Activated CD4-positive, alpha-beta T cell treated with anti-CD3 and anti-CD28 coated beads for 36 hours (primary cell): Measurements from ENCODE around the gene PACSIN2. TPM values are rescaled to one million over a fixed set of nuclear protein-coding genes. Genes with fewer than 3 reads are reported as not detected.

Source experiments
- ATAC-seq: fragments of 200-7000 bp; cut with Tn5 transposase; one replicate; pipeline ENCODE4 v1.10.0; 2021; ENCODE audit warnings: mild to moderate bottlenecking, moderate library complexity
- CTCF ChIA-PET: fragments of 350-600 bp; sonication (Branson Sonifier 250); formaldehyde crosslinking; loops from one replicate; lab custom pipeline; 2021; ENCODE audit warnings: antibody characterized with exemption; lab: Charles Lee
- POLR2A ChIA-PET: fragments of 350-600 bp; sonication (Branson Sonifier 250); formaldehyde crosslinking; loops from one replicate; lab custom pipeline; 2021; ENCODE audit warnings: antibody characterized with exemption, inconsistent platforms; lab: Charles Lee
- DNase-seq: peaks from one replicate; pipeline ENCODE4 v3.0.0-alpha.2; 2020
- H3K27ac Mint-ChIP-seq: one replicate; pipeline ENCODE4 v1.8.0; 2021; ENCODE audit warnings: mixed read lengths
- H3K27me3 Mint-ChIP-seq: one replicate; pipeline ENCODE4 v1.8.0; 2021; ENCODE audit warnings: mixed read lengths
- H3K36me3 Mint-ChIP-seq: one replicate; pipeline ENCODE4 v1.8.0; 2021; ENCODE audit warnings: low read depth, mixed read lengths
- H3K4me1 Mint-ChIP-seq: one replicate; pipeline ENCODE4 v1.8.0; 2021; ENCODE audit warnings: mixed read lengths
- H3K4me3 Mint-ChIP-seq: one replicate; pipeline ENCODE4 v1.8.0; 2021; ENCODE audit warnings: mild to moderate bottlenecking, moderate library complexity, mixed read lengths
- H3K9me3 Mint-ChIP-seq: one replicate; pipeline ENCODE4 v1.8.0; 2021; ENCODE audit warnings: low read depth, mixed read lengths
- intact Hi-C, 2 experiments: fragments of 100-400 bp; cut with DNase I in 1 of 2; cut with micrococcal nuclease in 1 of 2; formaldehyde crosslinking; loops; one replicate each; pipeline versions ENCODE4 v1.14.2 to v1.15.1; 2022 to 2024; cut with DNase I, micrococcal nuclease
- total RNA-seq, 2 experiments: library from RNA; stranded (reverse); gene quantifications; one replicate each; pipeline ENCODE4 v1.2.3, GENCODE V29; 2021

PACSIN2 gene
- total RNA-seq, 2 experiments from 2014 or later: 27.9 to 28.1 TPM

- peaks cover 68% of the 10 kb centered on the region for H3K4me1 Mint-ChIP-seq
- no peaks in the 10 kb centered on the region for H3K36me3 Mint-ChIP-seq
- DNase-seq (peak; percentile 49), ATAC-seq (peak; percentile 57)
- ChIA-PET CTCF (no interaction called here), POLR2A (interaction anchor here (0.6 kb wide), 2 partner anchors 14 to 74 kb away, joined by 3 read pairs; no protein-coding TSS in a partner anchor)
- peak overlapping the region; percentile 60 for H3K27ac Mint-ChIP-seq
- intact Hi-C loops: no loop called here
- H3K4me3 Mint-ChIP-seq: peak overlapping the region; percentile 35
- H3K27me3 Mint-ChIP-seq: no peaks in the 10 kb centered on the region
- no peaks in the 10 kb centered on the region for H3K9me3 Mint-ChIP-seq
Measured at GRCh38 chr22:42933485-42934091, 81.4 kb downstream of the PACSIN2 start.

- ATAC-seq (no peak), DNase-seq (no peak)
- Mint-ChIP-seq H3K27ac (peak overlapping the region; percentile 60), H3K4me3 (peak overlapping the region; percentile 35), H3K4me1 (peaks cover 65% of the 10 kb centered on the region), H3K36me3 (no peaks in the 10 kb centered on the region), H3K9me3 (no peaks in the 10 kb centered on the region), H3K27me3 (no peaks in the 10 kb centered on the region)
- ChIA-PET POLR2A (no interaction called here), CTCF (no interaction called here)
- intact Hi-C loops: no loop called here
Measured at GRCh38 chr22:42932857-42933484, 82.0 kb downstream of the PACSIN2 start.

- Mint-ChIP-seq H3K9me3 (no peaks in the 10 kb centered on the region), H3K27me3 (no peaks in the 10 kb centered on the region), H3K4me3 (no peak overlapping the region), H3K27ac (peak overlapping the region; percentile 24), H3K36me3 (no peaks in the 10 kb centered on the region), H3K4me1 (peaks cover 58% of the 10 kb centered on the region)
- CTCF ChIA-PET: no interaction called here
- POLR2A ChIA-PET: no interaction called here
- ATAC-seq: no peak
- intact Hi-C loops: no loop called here
- DNase-seq: no peak
Measured at GRCh38 chr22:42932197-42932519, 82.8 kb downstream of the PACSIN2 start.

DNA sequence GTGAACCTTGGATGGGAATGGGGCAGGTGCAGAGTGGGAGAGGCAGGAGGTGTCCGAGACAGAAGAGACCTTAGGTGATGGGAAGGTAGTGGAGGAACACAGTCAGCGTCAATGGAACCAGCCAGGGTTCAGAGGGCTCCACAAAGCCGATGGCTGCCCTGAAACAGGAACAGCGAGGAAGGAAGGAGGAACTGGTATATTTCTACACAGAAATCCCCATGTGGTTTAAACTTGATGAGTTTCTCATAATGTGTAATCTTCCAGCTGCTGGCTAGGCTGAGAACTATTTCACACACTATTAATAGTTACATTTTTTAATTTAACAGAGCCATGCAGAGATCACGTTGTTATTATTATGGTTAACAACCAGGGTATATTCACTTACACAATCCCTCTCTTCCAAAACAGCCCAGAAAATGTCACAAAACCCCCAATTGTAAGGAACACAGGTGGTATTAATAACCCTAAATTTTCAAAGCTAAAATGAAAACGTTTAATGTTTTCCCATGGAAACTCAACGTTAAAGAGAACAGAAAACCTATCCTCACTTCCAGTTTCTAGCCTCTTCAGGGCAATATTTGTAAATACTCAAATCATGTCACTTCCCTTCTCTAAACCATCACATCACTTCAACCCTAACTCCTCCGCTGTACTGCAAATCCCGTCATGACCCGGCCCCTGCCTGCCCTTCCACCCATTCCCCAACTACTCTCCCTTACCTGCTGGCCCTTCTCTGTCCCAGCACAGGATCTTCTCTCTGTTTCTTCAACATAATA, 83.3 kb downstream of the PACSIN2 start:
- Mint-ChIP-seq H3K27me3 (no peaks in the 10 kb centered on the region), H3K27ac (peak overlapping the region; percentile 49), H3K9me3 (no peaks in the 10 kb centered on the region), H3K4me3 (no peak overlapping the region), H3K36me3 (no peaks in the 10 kb centered on the region), H3K4me1 (peaks cover 59% of the 10 kb centered on the region)
- CTCF ChIA-PET: interaction anchor here (0.7 to 1.3 kb wide), 3 partner anchors 39 to 129 kb away, joined by 3 to 4 read pairs (median 4); no protein-coding TSS in a partner anchor
- intact Hi-C loops: no loop called here
- ATAC-seq (no peak), DNase-seq (no peak)
- POLR2A ChIA-PET: no interaction called here

DNA sequence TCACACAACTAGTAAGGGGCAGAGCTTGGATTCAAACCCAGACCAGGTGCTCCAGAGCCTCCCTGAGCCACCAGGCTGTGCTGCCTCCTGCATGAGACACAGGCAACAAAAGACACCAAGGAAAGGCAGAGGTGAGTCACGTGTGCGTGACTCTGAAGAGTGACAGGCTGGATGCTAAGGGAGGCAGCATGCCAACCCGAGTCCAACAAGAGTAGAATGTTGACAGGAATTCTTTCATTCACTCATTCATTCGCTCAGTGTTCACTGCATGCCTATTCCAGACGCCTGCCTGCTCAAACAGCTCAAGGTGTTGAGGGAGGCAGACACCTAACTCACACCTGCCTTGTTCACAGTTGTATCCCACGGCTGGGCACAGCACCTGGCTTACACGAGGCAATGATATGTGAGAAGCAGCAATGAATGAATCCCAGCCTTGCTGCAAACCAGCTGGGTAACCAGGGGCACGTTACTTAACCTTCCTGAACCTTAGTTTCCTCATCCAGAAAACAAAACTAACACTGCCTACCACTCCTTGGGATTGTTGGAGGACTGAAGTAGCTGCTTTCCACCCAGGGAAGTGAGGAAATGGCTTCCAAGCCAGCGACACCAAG, 84.0 kb downstream of the PACSIN2 start:
- CTCF ChIA-PET: interaction anchor here (0.6 to 1.3 kb wide), 4 partner anchors 38 to 130 kb away, joined by 3 to 4 read pairs (median 4); no protein-coding TSS in a partner anchor
- peaks cover 64% of the 10 kb centered on the region for H3K4me1 Mint-ChIP-seq
- intact Hi-C loops: no loop called here
- peak overlapping the region; percentile 49 for H3K27ac Mint-ChIP-seq
- POLR2A ChIA-PET: no interaction called here
- no peak overlapping the region for H3K4me3 Mint-ChIP-seq
- H3K36me3 Mint-ChIP-seq: no peaks in the 10 kb centered on the region
- H3K9me3 Mint-ChIP-seq: no peaks in the 10 kb centered on the region
- ATAC-seq: peak; percentile 68
- H3K27me3 Mint-ChIP-seq: no peaks in the 10 kb centered on the region
- DNase-seq: peak; percentile 58

DNA sequence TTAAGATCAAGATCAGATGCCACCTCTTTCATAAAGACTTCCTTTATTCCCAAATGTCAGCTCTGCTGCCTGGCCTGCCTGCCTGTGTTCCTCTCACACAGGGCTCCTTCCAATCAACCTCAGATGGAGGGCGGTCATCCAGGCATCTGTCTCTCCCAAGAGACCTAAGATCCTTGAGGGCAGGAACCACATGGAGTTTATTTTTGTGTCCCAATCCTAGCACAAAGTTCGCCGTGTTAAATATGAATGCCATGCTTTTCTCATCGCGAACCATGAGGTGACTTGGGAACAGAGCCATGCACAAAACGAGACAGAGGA, 85.2 kb downstream of the PACSIN2 start:
- ChIA-PET CTCF (interaction anchor here (1.3 kb wide), 1 partner anchor 104 kb away, joined by 4 read pairs; no protein-coding TSS in a partner anchor), POLR2A (no interaction called here)
- Mint-ChIP-seq H3K27ac (no peak overlapping the region), H3K9me3 (no peaks in the 10 kb centered on the region), H3K36me3 (no peaks in the 10 kb centered on the region), H3K4me1 (peaks cover 66% of the 10 kb centered on the region), H3K27me3 (no peaks in the 10 kb centered on the region), H3K4me3 (no peak overlapping the region)
- DNase-seq (no peak), ATAC-seq (no peak)
- intact Hi-C loops: no loop called here

DNA sequence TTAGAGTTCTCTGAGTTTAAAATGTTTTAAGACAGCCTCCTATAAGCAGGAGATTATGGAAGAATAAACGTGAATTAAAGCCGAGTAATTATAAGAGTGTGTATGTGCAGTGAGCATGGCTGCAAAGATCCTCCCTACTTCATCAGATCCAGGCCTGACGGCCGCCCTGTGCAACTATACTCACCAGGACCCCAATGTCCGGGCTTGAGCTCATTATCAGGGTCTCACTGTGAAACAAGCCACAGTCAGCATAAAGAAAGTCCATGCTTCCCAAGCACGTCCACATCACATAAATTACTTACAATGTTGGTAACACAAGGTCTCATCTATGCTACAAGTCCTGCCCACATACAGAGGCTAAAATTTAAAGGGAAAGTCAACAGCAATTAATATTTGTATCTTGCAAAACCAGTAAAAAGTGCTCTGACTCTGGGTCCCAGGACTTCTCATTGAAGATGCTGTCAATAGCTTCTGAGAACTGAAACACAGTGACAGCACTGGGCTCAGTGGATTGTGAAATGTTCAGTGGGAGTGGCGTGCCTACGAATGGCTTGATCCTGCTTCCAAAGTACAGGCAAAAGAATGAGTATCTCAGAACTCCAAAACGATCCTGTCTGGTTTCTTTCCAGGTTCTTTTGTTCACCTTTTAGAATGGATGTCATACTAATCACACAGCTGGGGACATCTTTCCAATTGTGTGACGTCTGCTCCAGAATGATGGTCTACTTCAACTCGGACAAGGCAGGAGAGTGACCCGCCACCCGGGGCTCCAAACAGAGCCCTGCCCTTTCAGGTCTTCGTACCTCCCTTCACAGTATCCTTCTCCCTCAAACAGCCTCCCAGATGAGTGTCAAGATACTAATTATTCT, 85.7 kb downstream of the PACSIN2 start:
- H3K4me1 Mint-ChIP-seq: peaks cover 64% of the 10 kb centered on the region
- ATAC-seq: no peak
- H3K27ac Mint-ChIP-seq: no peak overlapping the region
- ChIA-PET POLR2A (no interaction called here), CTCF (interaction anchor here (1.3 to 1.5 kb wide), 2 partner anchors 11 to 105 kb away, joined by 3 to 4 read pairs; no protein-coding TSS in a partner anchor)
- intact Hi-C loops: no loop called here
- no peaks in the 10 kb centered on the region for H3K36me3 Mint-ChIP-seq
- no peaks in the 10 kb centered on the region for H3K27me3 Mint-ChIP-seq
- H3K4me3 Mint-ChIP-seq: no peak overlapping the region
- DNase-seq: no peak
- no peaks in the 10 kb centered on the region for H3K9me3 Mint-ChIP-seq

DNA sequence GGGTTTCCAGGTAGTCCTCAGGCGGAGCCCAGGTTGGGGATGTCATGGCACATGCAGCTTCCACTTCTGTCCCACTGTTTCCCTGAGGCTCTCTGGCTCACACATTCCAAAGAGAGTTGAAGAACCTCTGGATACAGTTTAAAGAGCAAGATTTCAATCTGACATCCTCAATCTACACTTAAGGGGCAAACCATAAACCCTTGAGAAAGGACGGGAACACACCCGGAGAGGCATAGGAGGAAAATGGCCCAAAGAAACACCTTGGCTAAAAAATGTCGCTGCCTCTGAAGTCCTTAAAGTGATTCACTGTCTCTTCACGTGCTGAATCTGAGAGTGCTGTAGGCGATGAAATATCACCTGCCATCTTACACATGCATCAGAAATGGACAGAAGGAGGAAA, 87.0 kb downstream of the PACSIN2 start:
- ChIA-PET CTCF (interaction anchor here (0.7 to 1.5 kb wide), 2 partner anchors 10 to 211 kb away, joined by 3 read pairs; no protein-coding TSS in a partner anchor), POLR2A (no interaction called here)
- no peak overlapping the region for H3K4me3 Mint-ChIP-seq
- ATAC-seq (no peak), DNase-seq (no peak)
- H3K9me3 Mint-ChIP-seq: no peaks in the 10 kb centered on the region
- intact Hi-C loops: no loop called here
- H3K27ac Mint-ChIP-seq: no peak overlapping the region
- no peaks in the 10 kb centered on the region for H3K36me3 Mint-ChIP-seq
- H3K27me3 Mint-ChIP-seq: no peaks in the 10 kb centered on the region
- peaks cover 59% of the 10 kb centered on the region for H3K4me1 Mint-ChIP-seq

DNA sequence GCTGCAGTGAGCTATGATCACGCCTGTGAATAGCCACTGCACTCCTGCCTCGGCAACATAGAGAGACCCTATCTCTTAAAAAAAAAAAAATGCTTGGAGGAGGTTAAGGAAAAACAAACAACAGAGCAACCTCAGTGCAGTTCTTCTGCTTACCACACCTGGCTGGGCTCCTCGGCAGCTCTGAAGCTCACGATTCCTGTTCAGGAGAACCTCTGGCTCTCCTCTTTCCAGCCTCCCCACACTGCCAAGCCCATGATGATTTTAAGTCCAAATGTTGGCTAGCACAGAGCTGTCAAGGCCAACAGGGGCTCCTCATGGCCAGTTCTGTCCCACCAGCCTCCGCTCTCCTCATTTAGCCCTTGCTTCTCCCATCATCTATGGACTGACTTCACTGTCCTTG, 88.2 kb downstream of the PACSIN2 start:
- Mint-ChIP-seq H3K36me3 (no peaks in the 10 kb centered on the region), H3K27me3 (no peaks in the 10 kb centered on the region), H3K9me3 (no peaks in the 10 kb centered on the region), H3K4me1 (peaks cover 60% of the 10 kb centered on the region), H3K27ac (no peak overlapping the region), H3K4me3 (no peak overlapping the region)
- ATAC-seq (no peak), DNase-seq (no peak)
- intact Hi-C loops: no loop called here
- ChIA-PET POLR2A (no interaction called here), CTCF (interaction anchor here (0.6 to 1.8 kb wide), 2 partner anchors 13 to 33 kb away, joined by 3 to 4 read pairs; no protein-coding TSS in a partner anchor)

DNA sequence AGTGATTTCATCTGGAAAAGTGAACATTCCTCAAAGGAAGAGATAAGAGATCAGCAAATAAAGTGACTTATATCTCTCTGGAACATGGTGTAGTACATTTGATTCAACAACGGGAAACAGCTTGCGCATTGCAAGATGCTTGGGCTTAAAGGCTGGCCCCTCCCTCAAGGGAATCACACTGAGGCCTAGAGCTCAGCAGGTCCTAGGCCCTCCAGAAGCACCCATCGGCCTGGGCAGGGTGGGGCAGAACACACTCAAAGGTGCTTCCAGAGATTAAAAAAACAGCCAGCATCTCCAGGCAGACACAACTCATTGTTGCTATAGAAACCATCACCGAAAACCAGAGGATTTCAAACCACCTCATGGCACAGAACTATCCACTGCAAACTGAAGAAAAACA, 88.8 kb downstream of the PACSIN2 start:
- no peak for ATAC-seq
- ChIA-PET POLR2A (no interaction called here), CTCF (interaction anchor here (1.8 kb wide), 1 partner anchor 32 kb away, joined by 4 read pairs; no protein-coding TSS in a partner anchor)
- no peak for DNase-seq
- H3K27ac Mint-ChIP-seq: no peak overlapping the region
- no peaks in the 10 kb centered on the region for H3K9me3 Mint-ChIP-seq
- H3K27me3 Mint-ChIP-seq: no peaks in the 10 kb centered on the region
- H3K4me1 Mint-ChIP-seq: peaks cover 53% of the 10 kb centered on the region
- intact Hi-C loops: no loop called here
- no peaks in the 10 kb centered on the region for H3K36me3 Mint-ChIP-seq
- H3K4me3 Mint-ChIP-seq: no peak overlapping the region
